Gastrocnemius medialis (tissue), 4 donors: ENCODE measurements around the gene NAT9. TPM values are rescaled to one million over a fixed set of nuclear protein-coding genes. Genes with fewer than 3 reads are reported as not detected.

Experiments used
- ATAC-seq, 2 donors: fragments of 150-250 bp; one replicate each; pipeline ENCODE4 v1.9.1; 2016
- DNase-seq, 2 donors: peaks; one replicate each; pipeline ENCODE4 v3.0.0-alpha.2; 2019
- H3K27ac ChIP-seq, 4 donors: fragments of 200-600 bp; sonication (generic); 1 replicate in 1 of 4; 2 replicates in 3 of 4; pipeline ENCODE4 v1.5.1; 2016 to 2018; ENCODE audit warnings: mild to moderate bottlenecking in 2 of 4, moderate library complexity in 1 of 4
- H3K27me3 ChIP-seq, 3 donors: fragments of 200-600 bp; sonication (generic) in 2 of 3; 1 replicate in 1 of 3; 2 replicates in 2 of 3; pipeline versions ENCODE4 v1.5.1 to v1.6.0; 2016 to 2019; ENCODE audit warnings: mild to moderate bottlenecking in 1 of 3, moderate library complexity in 1 of 3
- H3K36me3 ChIP-seq, 2 donors: fragments of 200-600 bp; sonication (generic) in 1 of 2; one replicate each; pipeline ENCODE4 v1.5.1; 2017 to 2018
- H3K4me1 ChIP-seq, 2 donors: fragments of 200-600 bp; sonication (generic) in 1 of 2; one replicate each; pipeline ENCODE4 v1.5.1; 2016 to 2017; ENCODE audit warnings: mild to moderate bottlenecking in 2 of 2
- H3K4me3 ChIP-seq, 4 donors: fragments of 200-600 bp; sonication (generic) in 3 of 4; 1 replicate in 1 of 4; 2 replicates in 3 of 4; pipeline ENCODE4 v1.5.1; 2016 to 2019; ENCODE audit warnings: mild to moderate bottlenecking in 2 of 4
- H3K9me3 ChIP-seq, 3 donors: fragments of 200-600 bp; sonication (generic) in 2 of 3; 1 replicate in 1 of 3; 2 replicates in 2 of 3; pipeline ENCODE4 v1.5.1; 2016 to 2019
- POLR2A ChIP-seq, 2 donors: fragments of 450-650 bp; IDR thresholded peaks; one replicate each; pipeline ENCODE4 v1.6.1; 2017; ENCODE audit warnings: antibody characterized with exemption in 2 of 2, mild to moderate bottlenecking in 2 of 2, moderate library complexity in 2 of 2
- in situ Hi-C, 4 donors: fragments of 200-750 bp; cut with MboI; loops; one replicate each; pipeline versions ENCODE4 v1.15.0 to v1.8.0; 2017; ENCODE audit warnings: low sequenced_read_pairs in 4 of 4
- intact Hi-C: fragments of 100-400 bp; cut with DNase I; formaldehyde crosslinking; loops from one replicate; pipeline ENCODE4 v1.15.1; 2023; ENCODE audit warnings: low total_unique reads
- total RNA-seq, 4 donors: library from RNA; depleted of rRNA; stranded (reverse); fragments of >200 nt; gene quantifications; one replicate each; pipeline versions ENCODE4 v1.1.0 to v1.2.3, GENCODE V29; 2016
- TF ChIP-seq, protein P1 (sequence below), 5 experiments: fragments of 450-650 bp in 3 of 5; fragments of 200-600 bp in 2 of 5; sonication (generic) in 2 of 5; IDR thresholded peaks in 4 of 5; conservative IDR thresholded peaks in 1 of 5; 1 replicate in 4 of 5; 2 replicates in 1 of 5; pipeline ENCODE4 v1.5.1; 2016 to 2019; ENCODE audit warnings: antibody characterized with exemption in 5 of 5, mild to moderate bottlenecking in 3 of 5, moderate library complexity in 3 of 5

Gene NAT9
- total RNA-seq, 4 donors from 2014 or later = 7.7 to 27.4 (median 14.5) TPM

DNA sequence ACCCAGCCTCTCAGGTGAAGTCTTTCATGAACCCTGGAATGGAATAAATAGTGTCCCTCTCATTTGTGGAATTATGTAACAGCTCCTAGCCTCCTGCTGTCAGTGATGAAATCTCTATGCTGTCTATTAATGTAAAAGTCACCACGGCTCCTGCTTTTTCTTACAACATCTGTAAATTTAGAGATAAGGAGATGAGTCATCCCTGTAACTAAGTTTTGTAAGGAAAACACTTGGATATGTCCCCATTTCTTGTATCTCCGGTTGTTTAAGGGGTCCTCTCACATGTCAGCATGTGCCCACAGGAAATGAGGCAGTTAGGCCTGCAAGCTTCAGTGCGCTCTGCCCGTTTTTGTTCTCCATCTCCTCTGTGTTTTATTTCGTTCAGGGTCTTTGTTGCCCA is 2.8 kb upstream of the NAT9 start:
- intact Hi-C loops = loop anchor here (10.0 kb wide), 2 partner anchors 394 to 564 kb away; partner anchors contain the start of gene TTYH2
- ATAC-seq = no peak
- no peak overlapping the region for H3K27ac ChIP-seq

DNA sequence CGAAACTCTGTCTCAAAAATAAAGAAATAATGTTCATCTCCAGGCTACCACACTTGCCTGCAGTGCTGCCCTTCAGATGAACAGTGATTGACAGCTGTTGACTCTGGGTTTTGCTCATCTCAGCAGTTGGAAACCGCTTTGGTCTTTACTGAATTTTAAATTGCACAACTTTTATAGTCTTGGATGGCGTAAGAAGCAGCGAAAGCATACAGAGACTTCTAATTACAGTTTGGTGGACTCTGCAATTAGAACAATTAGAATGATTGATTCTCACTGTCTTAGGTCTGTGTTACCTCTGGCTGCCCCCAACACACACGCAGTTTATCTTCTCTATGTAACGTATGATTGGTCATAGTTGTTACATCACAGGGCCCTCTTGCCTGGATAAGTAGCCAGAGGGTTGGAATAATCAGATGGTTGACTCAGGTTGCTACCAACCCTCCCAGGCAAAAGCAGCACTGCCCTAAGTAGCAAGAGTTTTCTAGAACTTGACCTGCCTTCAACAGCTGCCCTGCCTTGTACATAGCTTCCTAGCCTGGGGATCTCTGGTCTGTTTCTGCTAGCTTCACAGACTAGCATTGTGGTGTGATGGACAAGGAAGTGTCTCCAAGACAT is 1.9 kb upstream of the NAT9 start:
- intact Hi-C loops = loop anchor here (10.0 kb wide), 2 partner anchors 393 to 563 kb away; partner anchors contain the start of gene TTYH2
- no peak overlapping the region for H3K27ac ChIP-seq
- TF ChIP-seq, protein P1, sequence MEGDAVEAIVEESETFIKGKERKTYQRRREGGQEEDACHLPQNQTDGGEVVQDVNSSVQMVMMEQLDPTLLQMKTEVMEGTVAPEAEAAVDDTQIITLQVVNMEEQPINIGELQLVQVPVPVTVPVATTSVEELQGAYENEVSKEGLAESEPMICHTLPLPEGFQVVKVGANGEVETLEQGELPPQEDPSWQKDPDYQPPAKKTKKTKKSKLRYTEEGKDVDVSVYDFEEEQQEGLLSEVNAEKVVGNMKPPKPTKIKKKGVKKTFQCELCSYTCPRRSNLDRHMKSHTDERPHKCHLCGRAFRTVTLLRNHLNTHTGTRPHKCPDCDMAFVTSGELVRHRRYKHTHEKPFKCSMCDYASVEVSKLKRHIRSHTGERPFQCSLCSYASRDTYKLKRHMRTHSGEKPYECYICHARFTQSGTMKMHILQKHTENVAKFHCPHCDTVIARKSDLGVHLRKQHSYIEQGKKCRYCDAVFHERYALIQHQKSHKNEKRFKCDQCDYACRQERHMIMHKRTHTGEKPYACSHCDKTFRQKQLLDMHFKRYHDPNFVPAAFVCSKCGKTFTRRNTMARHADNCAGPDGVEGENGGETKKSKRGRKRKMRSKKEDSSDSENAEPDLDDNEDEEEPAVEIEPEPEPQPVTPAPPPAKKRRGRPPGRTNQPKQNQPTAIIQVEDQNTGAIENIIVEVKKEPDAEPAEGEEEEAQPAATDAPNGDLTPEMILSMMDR (IDR thresholded peaks at IDR 0.05 in 4 of 5, conservative IDR thresholded peaks at IDR 0.05 in 1 of 5) = no peak
- no peak for TF ChIP-seq POLR2A (IDR thresholded peaks at IDR 0.05)
- peaks cover 17 to 23% of the 10 kb centered on the region in 2 donors for H3K4me1 ChIP-seq
- H3K27me3 ChIP-seq = no peaks in the 10 kb centered on the region
- ATAC-seq = no peak
- H3K36me3 ChIP-seq = peaks cover 0 to 6% of the 10 kb centered on the region in 2 donors
- in situ Hi-C loops = no loop called here
- no peak for DNase-seq
- no peak overlapping the region for H3K4me3 ChIP-seq
- H3K9me3 ChIP-seq = no peaks in the 10 kb centered on the region

More for the DNA sequence above, 2.8 kb upstream of the NAT9 start:
- H3K9me3 ChIP-seq = no peaks in the 10 kb centered on the region
- DNase-seq = no peak
- H3K4me3 ChIP-seq = no peak overlapping the region
- TF ChIP-seq, protein P1 (IDR thresholded peaks at IDR 0.05 in 4 of 5, conservative IDR thresholded peaks at IDR 0.05 in 1 of 5) = no peak
- TF ChIP-seq POLR2A (IDR thresholded peaks at IDR 0.05) = no peak
- in situ Hi-C loops = no loop called here
- H3K4me1 ChIP-seq = peaks cover 17 to 23% of the 10 kb centered on the region in 2 donors
- H3K36me3 ChIP-seq = no peaks in the 10 kb centered on the region
- H3K27me3 ChIP-seq = no peaks in the 10 kb centered on the region

DNA sequence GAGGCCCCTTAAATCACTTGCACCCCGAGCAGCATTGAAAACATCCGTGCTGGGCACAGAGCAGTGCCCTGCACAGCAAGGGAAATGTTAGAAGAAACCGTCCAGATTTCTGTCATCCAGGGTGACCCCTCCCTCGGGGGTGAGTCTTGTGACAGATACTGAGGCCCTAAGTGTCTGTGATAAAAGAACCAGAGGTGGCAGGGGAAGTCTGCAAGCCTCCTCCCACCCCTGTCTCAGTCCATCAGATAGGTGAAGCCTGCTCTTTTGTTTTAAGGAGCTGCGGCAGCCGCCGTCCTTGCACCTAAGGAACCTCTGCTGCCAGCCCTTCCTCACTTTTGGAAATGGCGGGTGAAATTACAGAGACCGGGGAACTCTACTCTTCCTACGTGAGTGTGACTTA is 845 bp upstream of the NAT9 start:
- no peak for DNase-seq
- Histone ChIP-seq H3K4me3 (peak overlapping the region; percentile 75 to 99 (median 93)), H3K4me1 (peaks cover 17 to 23% of the 10 kb centered on the region in 2 donors), H3K27ac (peak overlapping the region in 3 of 4 donors; percentile 84 to 88 (median 86)), H3K36me3 (peaks cover 0 to 16% of the 10 kb centered on the region in 2 donors), H3K9me3 (no peaks in the 10 kb centered on the region), H3K27me3 (no peaks in the 10 kb centered on the region)
- intact Hi-C loops (loop anchor here (1.0 to 10.0 kb wide), 4 partner anchors 29 to 562 kb away; partner anchors contain the start of genes NHERF1 and TTYH2), in situ Hi-C loops (no loop called here)
- no peak for ATAC-seq
- TF ChIP-seq, protein P1 (IDR thresholded peaks at IDR 0.05 in 4 of 5, conservative IDR thresholded peaks at IDR 0.05 in 1 of 5) = no peak
- TF ChIP-seq POLR2A (IDR thresholded peaks at IDR 0.05) = no peak

DNA sequence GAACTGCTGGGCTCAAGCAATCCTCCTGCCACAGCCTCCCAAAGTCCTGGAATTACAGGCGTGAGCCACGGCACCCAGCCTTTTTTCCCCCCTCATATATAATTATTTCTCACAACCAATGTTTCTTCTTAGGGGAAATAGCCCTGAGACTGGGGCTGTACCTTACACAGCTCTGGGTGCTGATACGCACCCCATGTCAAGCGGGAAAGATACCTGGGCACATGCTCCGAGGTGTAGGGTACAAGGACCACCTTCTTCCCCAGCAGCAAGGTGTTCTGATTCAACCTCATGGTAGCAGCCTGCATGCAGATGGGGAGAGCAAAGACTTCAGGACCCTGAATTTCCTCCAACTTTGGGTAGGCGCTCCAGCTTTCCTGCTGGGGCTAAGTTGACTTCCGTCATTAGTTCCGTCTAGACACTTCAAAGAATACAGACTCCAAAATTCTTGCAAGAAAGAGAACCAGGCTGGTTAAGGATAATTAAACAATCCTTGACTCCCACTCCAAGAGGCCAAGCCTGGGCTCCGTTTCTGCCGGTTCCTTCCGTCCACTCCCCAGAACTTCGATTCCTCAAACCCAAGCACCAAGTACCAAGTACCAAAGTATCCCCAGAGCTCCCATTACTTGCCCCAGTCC is 619 bp downstream of the NAT9 start:
- no peaks in the 10 kb centered on the region for H3K27me3 ChIP-seq
- ATAC-seq (no peak), DNase-seq (no peak)
- in situ Hi-C loops (no loop called here), intact Hi-C loops (loop anchor here (1.0 to 10.0 kb wide), 4 partner anchors 27 to 561 kb away; partner anchors contain the start of genes NHERF1 and TTYH2)
- TF ChIP-seq, protein P1 (IDR thresholded peaks at IDR 0.05 in 4 of 5, conservative IDR thresholded peaks at IDR 0.05 in 1 of 5) = no peak
- no peak for TF ChIP-seq POLR2A (IDR thresholded peaks at IDR 0.05)
- peaks cover 0 to 31% of the 10 kb centered on the region in 2 donors for H3K36me3 ChIP-seq
- H3K4me1 ChIP-seq = peaks cover 17 to 23% of the 10 kb centered on the region in 2 donors
- H3K9me3 ChIP-seq = no peaks in the 10 kb centered on the region
- H3K4me3 ChIP-seq = peak overlapping the region; percentile 75 to 99 (median 93)
- peak overlapping the region; percentile 84 to 91 (median 87) for H3K27ac ChIP-seq
